NCI-H345 treated with DMSO at 0.1 percent for 48 hours (cell line): ENCODE results near the gene VPS11.
"Not testable (repeated sequence)": the region's sequence is repeated elsewhere in the genome, so short reads cannot be mapped to it uniquely, and the experiment has no call there.

Source experiments
- DNase-seq: peaks from one replicate; lab custom pipeline; 2025; ENCODE audit not compliant: unreplicated experiment; lab: John Stamatoyannopoulos, UW

The VPS11 gene

GRCh38 chr11:119101759-119102423 lies 34.3 kb downstream of the VPS11 start, which contains the start of gene DPAGT1:
Gene DPAGT1 (minus strand): TSS chr11:119101853. CDS start chr11:119101655, 198 bp downstream.
- DNase-seq: peak; percentile 95

GRCh38 chr11:119103161-119103664 lies 35.6 kb downstream of the VPS11 start:
- DNase-seq: not testable (repeated sequence)

GRCh38 chr11:119103793-119104192 lies 36.2 kb downstream of the VPS11 start:
- DNase-seq: no peak

- DNase-seq: peak; percentile 68
Observed at GRCh38 chr11:119106564-119107537, 39.2 kb downstream of the VPS11 start, which contains the start of gene C2CD2L. Gene C2CD2L (plus strand): TSS chr11:119107344. CDS start chr11:119107742, 398 bp downstream.

GRCh38 chr11:119107538-119108145 lies 40.0 kb downstream of the VPS11 start:
- DNase-seq: no peak

GRCh38 chr11:119108146-119108856 lies 40.7 kb downstream of the VPS11 start:
- DNase-seq: peak; percentile 32

GRCh38 chr11:119108857-119109221 lies 41.2 kb downstream of the VPS11 start:
- DNase-seq: no peak

GRCh38 chr11:119109843-119110242 lies 42.2 kb downstream of the VPS11 start:
- no peak for DNase-seq

GRCh38 chr11:119110439-119110838 lies 42.8 kb downstream of the VPS11 start:
- no peak for DNase-seq

GRCh38 chr11:119111361-119111925 lies 43.8 kb downstream of the VPS11 start:
- no peak for DNase-seq

- DNase-seq: no peak
Observed at GRCh38 chr11:119112314-119113020, 44.8 kb downstream of the VPS11 start.

GRCh38 chr11:119113716-119114115 lies 46.1 kb downstream of the VPS11 start:
- no peak for DNase-seq

GRCh38 chr11:119114351-119114750 lies 46.7 kb downstream of the VPS11 start:
- no peak for DNase-seq

- no peak for DNase-seq
Observed at GRCh38 chr11:119115484-119116234, 48.0 kb downstream of the VPS11 start.

- DNase-seq: no peak
Observed at GRCh38 chr11:119116235-119116594, 48.6 kb downstream of the VPS11 start.

- no peak for DNase-seq
Observed at GRCh38 chr11:119116601-119117000, 49.0 kb downstream of the VPS11 start.

- DNase-seq: no peak
Observed at GRCh38 chr11:119117004-119117706, 49.5 kb downstream of the VPS11 start.

- no peak for DNase-seq
Observed at GRCh38 chr11:119118227-119118626, 50.6 kb downstream of the VPS11 start.
